ENCODE results near the gene SMG5.

The SMG5 gene

DNA sequence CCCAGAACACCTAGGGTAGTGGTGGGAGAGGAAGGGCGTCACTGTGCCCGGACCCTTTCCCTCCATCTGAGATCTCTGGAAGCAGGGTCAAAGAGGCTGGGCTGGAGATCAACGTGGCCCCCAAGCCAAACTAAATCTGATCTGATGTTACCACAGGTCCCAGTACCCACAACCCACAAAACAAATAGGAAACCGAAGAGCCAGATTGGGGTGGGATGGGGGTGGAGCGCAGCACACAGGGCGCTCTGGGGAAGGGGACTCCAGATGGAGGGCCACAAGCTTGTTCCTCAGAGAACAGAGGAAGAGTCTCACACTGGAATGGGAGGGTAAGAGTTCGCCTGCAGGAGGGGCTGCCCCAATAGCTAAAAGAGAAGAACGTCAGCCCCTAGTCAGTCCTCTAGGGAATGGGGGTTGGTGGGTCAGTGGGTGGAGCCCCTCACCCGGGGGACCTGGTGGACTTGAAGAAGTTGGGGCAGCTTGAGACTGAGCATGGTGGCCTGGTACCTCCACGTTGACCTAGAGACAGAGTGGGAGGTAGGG is 36.3 kb downstream of the SMG5 start:
- H3K4me3 ChIP-seq (ENCODE audit: low read length, poor library complexity, severe bottlenecking), result no peak overlapping the region
- H3K9me2 ChIP-seq (replicated peaks; ENCODE audit: low read depth, low read length), result no peaks in the 10 kb centered on the region
- H3K9me3 ChIP-seq (ENCODE audit: insufficient read depth, low read depth, low read length), result no peaks in the 10 kb centered on the region
- H3K27me3 ChIP-seq (ENCODE audit: insufficient read depth, low read length, poor library complexity, severe bottlenecking), result no peaks in the 10 kb centered on the region
- no peak overlapping the region for H3K4me2 ChIP-seq (ENCODE audit: low read depth, low read length, poor library complexity, severe bottlenecking)
- no peak overlapping the region for H3K9ac ChIP-seq (ENCODE audit: low read depth, low read length, poor library complexity, severe bottlenecking)
- H4K20me1 ChIP-seq (ENCODE audit: insufficient read depth, low read length, poor library complexity, severe bottlenecking), result no peaks in the 10 kb centered on the region
- H3K36me3 ChIP-seq (ENCODE audit: insufficient read depth, low read length), result peaks cover 29% of the 10 kb centered on the region; the same call in 1 of the 2 replicates
- peaks cover 10% of the 10 kb centered on the region for H3K4me1 ChIP-seq (ENCODE audit: insufficient read depth, low read length, poor library complexity, severe bottlenecking)
- H3F3A ChIP-seq (ENCODE audit: low read depth), result no peaks in the 10 kb centered on the region
- H2AFZ ChIP-seq (ENCODE audit: low read length), result no peak overlapping the region
- TF ChIP-seq, protein P1, sequence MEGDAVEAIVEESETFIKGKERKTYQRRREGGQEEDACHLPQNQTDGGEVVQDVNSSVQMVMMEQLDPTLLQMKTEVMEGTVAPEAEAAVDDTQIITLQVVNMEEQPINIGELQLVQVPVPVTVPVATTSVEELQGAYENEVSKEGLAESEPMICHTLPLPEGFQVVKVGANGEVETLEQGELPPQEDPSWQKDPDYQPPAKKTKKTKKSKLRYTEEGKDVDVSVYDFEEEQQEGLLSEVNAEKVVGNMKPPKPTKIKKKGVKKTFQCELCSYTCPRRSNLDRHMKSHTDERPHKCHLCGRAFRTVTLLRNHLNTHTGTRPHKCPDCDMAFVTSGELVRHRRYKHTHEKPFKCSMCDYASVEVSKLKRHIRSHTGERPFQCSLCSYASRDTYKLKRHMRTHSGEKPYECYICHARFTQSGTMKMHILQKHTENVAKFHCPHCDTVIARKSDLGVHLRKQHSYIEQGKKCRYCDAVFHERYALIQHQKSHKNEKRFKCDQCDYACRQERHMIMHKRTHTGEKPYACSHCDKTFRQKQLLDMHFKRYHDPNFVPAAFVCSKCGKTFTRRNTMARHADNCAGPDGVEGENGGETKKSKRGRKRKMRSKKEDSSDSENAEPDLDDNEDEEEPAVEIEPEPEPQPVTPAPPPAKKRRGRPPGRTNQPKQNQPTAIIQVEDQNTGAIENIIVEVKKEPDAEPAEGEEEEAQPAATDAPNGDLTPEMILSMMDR (conservative IDR thresholded peaks at IDR 0.05; ENCODE audit: low read length), result no peak
- no peak for TF ChIP-seq EZH2phosphoT487 (IDR thresholded peaks at IDR 0.05; ENCODE audit: borderline replicate concordance)
- no peaks in the 10 kb centered on the region; the same call in 1 of the 2 replicates for H3K79me2 ChIP-seq (ENCODE audit: insufficient read depth, low read length)

DNA sequence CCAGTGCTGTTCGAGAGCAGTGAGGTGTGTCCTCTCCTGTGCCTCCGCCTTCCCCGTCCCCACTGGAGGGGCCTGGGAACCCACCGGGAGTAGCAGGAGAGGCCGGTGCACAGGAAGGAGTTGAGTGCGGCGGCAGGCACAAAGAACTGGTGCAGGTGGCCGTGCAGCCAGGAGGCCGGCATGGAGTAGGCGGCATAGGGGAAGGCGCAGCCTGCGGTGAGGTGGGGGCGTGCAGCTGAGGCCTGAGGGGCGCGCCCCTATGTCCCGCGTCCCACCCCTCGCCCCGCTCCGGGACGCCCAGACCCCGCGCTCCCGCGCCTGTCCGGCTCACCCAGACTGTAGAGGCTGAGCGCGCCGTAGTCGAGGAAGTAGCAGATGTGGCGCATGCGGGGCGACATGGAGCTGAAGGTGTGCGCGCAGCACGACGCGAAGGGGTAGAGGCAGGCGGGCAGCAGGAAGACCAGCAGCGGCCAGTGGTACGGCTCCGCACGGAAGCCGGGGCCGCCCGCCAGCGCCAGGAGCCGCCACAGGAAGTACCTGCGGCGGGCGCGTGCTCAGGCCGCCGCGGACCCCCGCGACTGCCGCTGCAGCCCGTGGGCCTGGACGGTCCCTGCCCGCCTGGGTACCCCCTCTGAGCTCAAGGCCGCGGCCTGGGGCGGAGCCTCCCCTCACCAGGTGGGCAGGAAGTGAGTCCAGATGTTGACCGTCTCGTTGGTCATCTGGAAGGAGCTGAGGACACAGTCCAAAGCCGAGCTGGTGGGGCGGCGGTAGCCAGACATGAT is 37.0 kb downstream of the SMG5 start:
- Histone ChIP-seq H4K20me1 (ENCODE audit: insufficient read depth, low read length, poor library complexity, severe bottlenecking) (no peaks in the 10 kb centered on the region), H3F3A (ENCODE audit: low read depth) (no peaks in the 10 kb centered on the region), H3K79me2 (ENCODE audit: insufficient read depth, low read length) (no peaks in the 10 kb centered on the region; the same call in 1 of the 2 replicates), H3K4me2 (ENCODE audit: low read depth, low read length, poor library complexity, severe bottlenecking) (no peak overlapping the region), H3K9ac (ENCODE audit: low read depth, low read length, poor library complexity, severe bottlenecking) (no peak overlapping the region), H3K4me3 (ENCODE audit: low read length, poor library complexity, severe bottlenecking) (no peak overlapping the region), H3K9me3 (ENCODE audit: insufficient read depth, low read depth, low read length) (no peaks in the 10 kb centered on the region), H3K4me1 (ENCODE audit: insufficient read depth, low read length, poor library complexity, severe bottlenecking) (peaks cover 3% of the 10 kb centered on the region), H3K9me2 (replicated peaks; ENCODE audit: low read depth, low read length) (no peaks in the 10 kb centered on the region), H3K36me3 (ENCODE audit: insufficient read depth, low read length) (peaks cover 23% of the 10 kb centered on the region; the same call in 1 of the 2 replicates), H3K27me3 (ENCODE audit: insufficient read depth, low read length, poor library complexity, severe bottlenecking) (no peaks in the 10 kb centered on the region), H2AFZ (ENCODE audit: low read length) (no peak overlapping the region)
- TF ChIP-seq EZH2phosphoT487 (IDR thresholded peaks at IDR 0.05; ENCODE audit: borderline replicate concordance), result no peak
- TF ChIP-seq, protein P1 (conservative IDR thresholded peaks at IDR 0.05; ENCODE audit: low read length), result no peak

DNA sequence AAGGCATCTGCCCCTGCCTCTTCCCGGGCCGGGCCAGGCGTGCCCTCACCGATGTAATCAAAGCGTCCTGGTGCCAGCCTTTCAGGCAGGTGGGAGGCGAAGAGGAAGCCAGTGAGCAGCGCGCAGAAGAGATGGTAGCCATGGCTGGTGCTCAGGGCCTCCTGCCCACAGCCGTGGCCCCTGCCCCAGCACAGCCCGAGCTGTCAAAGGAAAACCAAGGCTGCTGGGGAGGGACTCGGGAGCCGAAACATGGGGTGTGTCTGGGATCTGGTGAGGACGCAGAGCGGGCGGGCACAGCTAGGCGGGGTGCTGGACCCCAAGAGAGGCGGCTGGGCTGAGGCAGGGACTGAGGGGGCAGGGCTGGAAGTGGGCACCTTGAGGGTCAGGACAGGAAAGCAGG is 37.9 kb downstream of the SMG5 start:
- TF ChIP-seq, protein P1 (conservative IDR thresholded peaks at IDR 0.05; ENCODE audit: low read length), result no peak
- no peak for TF ChIP-seq EZH2phosphoT487 (IDR thresholded peaks at IDR 0.05; ENCODE audit: borderline replicate concordance)
- H4K20me1 ChIP-seq (ENCODE audit: insufficient read depth, low read length, poor library complexity, severe bottlenecking), result no peaks in the 10 kb centered on the region
- no peaks in the 10 kb centered on the region for H3K79me2 ChIP-seq (ENCODE audit: insufficient read depth, low read length)
- H3K36me3 ChIP-seq (ENCODE audit: insufficient read depth, low read length), result peaks cover 17% of the 10 kb centered on the region; the same call in 1 of the 2 replicates
- no peaks in the 10 kb centered on the region for H3K9me3 ChIP-seq (ENCODE audit: insufficient read depth, low read depth, low read length)
- no peaks in the 10 kb centered on the region for H3K27me3 ChIP-seq (ENCODE audit: insufficient read depth, low read length, poor library complexity, severe bottlenecking)
- H3K4me2 ChIP-seq (ENCODE audit: low read depth, low read length, poor library complexity, severe bottlenecking), result no peak overlapping the region
- no peak overlapping the region for H2AFZ ChIP-seq (ENCODE audit: low read length)
- H3K4me3 ChIP-seq (ENCODE audit: low read length, poor library complexity, severe bottlenecking), result no peak overlapping the region
- H3K9me2 ChIP-seq (replicated peaks; ENCODE audit: low read depth, low read length), result no peaks in the 10 kb centered on the region
- no peak overlapping the region for H3K9ac ChIP-seq (ENCODE audit: low read depth, low read length, poor library complexity, severe bottlenecking)
- H3K4me1 ChIP-seq (ENCODE audit: insufficient read depth, low read length, poor library complexity, severe bottlenecking), result no peaks in the 10 kb centered on the region
- H3F3A ChIP-seq (ENCODE audit: low read depth), result no peaks in the 10 kb centered on the region

All from Loucy (cell line).